NCI-H2196 (cell line): ENCODE measurements around the gene GRWD1.
A peak's percentile ranks its signal among the peaks of the same experiment; 100 is the strongest.

Experiments used
- DNase-seq: peaks from one replicate; lab custom pipeline; 2025; ENCODE audit not compliant: unreplicated experiment; lab: John Stamatoyannopoulos, UW

GRWD1 gene

DNA sequence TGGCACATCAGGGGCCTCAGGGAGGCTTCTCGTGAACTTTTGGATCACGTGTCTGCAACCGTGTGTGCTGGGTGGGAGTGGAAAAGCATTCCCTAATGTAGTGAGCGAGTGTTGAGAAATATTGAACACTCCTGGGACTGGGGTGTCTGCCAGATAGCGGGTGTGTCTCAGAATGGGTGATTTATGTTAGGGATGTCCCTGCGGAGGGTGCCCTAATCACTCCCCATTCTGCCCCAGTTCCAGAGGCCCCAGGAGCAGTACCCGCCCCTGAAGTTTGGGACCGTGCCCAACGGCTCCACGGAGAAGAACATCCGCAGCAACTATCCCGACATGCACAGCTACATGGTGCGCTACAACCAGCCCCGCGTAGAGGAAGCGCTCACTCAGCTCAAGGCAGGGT, 24.2 kb upstream of the GRWD1 start:
- no peak for DNase-seq

DNA sequence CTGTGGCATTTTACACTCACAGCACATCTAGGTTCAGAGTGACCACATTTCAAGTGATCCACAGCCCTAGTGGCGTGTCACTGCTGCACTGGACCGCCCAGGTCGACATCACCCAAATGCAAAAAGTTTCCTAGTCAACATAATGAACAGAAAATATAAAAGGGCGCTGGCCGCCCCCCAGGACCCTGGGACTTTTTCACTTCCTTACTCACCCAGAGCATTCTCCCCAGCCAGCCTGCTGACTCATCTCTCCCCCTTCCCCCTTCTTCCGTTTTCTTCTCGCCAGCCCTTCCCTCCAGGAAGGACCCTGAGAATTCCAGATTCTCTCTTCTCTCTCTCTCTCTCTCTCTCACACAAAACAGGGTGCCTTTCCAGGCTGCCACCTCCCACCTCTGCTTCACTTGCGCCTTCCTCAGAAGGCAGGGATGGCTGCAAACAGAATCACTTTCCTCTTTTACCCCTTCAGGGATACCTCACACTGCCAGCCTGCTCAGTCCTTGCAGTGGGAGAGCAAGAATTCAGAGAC, 21.0 kb upstream of the GRWD1 start:
- DNase-seq: no peak

DNA sequence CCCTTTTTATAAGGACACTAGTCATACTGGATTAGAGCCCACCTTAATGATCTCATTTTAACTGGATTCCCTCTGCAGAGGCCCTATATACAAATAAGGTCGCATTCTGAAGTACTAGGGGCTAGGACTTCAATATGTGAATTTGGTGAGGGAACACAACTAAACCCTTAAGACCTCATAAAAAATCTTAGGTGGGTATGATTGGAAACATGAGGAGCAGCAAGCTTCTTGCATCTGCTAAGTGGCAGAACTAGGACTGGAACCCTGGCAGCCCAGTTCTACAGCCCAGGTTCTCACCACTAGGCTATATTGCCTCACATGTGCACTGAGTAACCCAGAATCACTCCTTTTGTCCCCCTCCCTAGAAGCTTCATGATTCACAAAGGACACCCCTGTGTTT, 17.1 kb upstream of the GRWD1 start:
- DNase-seq: no peak

DNA sequence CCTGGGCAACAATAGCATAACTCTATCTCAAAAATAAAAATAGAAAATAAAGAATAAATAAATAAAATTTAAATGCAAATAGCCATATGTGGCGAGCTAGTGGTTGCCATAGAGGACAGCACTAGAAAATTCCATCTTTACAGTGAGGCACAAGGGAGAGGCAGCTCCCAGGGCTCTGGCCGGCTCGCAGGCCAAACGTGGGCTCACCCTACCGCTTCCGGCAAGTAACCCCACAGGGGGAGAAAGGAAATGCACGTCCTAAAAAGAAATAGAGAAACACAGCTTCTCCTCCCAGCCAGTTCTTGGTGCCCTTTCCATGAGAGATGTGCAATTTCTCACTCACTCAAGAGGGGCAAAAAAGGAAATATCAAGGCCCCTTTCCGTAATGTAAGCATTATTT, 12.4 kb upstream of the GRWD1 start:
- DNase-seq: no peak

GRCh38 chr19:48436586-48436985, 9.2 kb upstream of the GRWD1 start:
- no peak for DNase-seq

- no peak for DNase-seq
Measured at GRCh38 chr19:48441360-48442050, 4.3 kb upstream of the GRWD1 start.

DNA sequence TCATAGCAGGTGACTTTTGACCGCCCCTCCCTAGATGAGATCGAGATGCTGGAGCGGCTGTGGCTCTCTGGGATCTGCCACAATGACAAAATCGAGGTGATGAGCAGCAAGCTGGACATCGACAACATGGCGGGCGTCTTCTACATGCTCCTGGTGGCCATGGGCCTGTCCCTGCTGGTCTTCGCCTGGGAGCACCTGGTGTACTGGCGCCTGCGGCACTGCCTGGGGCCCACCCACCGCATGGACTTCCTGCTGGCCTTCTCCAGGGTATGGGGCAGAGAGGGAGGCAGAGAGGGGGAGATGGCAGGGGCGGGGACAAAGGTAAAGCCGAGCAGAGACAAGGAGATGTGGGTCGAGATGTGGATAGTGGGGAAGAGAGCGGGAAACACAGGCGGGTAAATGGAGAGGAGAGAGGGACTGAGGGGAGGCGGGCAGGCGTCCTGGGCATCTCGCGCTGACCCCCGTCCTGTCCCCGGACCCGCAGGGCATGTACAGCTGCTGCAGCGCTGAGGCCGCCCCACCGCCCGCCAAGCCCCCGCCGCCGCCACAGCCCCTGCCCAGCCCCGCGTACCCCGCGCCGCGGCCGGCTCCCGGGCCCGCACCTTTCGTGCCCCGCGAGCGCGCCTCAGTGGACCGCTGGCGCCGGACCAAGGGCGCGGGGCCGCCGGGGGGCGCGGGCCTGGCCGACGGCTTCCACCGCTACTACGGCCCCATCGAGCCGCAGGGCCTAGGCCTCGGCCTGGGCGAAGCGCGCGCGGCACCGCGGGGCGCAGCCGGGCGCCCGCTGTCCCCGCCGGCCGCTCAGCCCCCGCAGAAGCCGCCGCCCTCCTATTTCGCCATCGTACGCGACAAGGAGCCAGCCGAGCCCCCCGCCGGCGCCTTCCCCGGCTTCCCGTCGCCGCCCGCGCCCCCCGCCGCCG, 3.4 kb upstream of the GRWD1 start:
- no peak for DNase-seq

GRCh38 chr19:48443256-48443655, 2.5 kb upstream of the GRWD1 start:
- DNase-seq: peak; percentile 41

DNA sequence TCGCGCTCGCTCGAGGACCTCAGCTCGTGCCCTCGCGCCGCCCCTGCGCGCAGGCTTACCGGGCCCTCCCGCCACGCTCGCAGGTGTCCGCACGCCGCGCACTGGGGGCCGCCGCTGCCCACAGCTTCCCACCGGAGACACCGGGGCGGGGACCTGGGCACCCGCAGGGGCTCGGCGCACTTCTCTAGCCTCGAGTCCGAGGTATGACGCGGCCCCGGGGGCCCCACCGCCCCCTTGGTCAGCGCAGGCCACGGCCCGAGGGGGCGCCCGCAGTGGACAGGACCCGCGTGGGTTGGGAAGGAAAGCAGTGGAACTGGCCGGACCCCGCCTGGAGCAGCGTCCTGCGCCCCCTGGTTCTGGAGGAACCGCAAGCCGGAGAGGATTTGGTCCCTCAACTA, 2.1 kb upstream of the GRWD1 start:
- no peak for DNase-seq

GRCh38 chr19:48444129-48444935, 1.5 kb upstream of the GRWD1 start:
- DNase-seq: peak; percentile 30

DNA sequence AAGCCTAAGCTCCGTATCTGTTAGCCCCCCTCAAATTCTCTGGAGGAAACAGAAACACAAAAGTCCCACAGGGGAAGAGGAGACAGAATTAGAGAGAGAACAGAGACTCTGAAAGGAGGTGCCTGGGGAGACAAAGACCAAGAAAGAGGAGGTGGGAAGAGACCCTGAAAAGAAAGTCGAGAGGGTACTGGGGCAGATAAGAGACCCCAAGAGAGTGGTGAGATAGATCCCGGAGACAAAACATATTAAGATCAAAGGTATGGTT, 915 bp upstream of the GRWD1 start:
- no peak for DNase-seq

- DNase-seq: peak; percentile 85
Measured at GRCh38 chr19:48445256-48445605, 552 bp upstream of the GRWD1 start.

- no peak for DNase-seq
Measured at GRCh38 chr19:48446579-48446978, 796 bp downstream of the GRWD1 start.

DNA sequence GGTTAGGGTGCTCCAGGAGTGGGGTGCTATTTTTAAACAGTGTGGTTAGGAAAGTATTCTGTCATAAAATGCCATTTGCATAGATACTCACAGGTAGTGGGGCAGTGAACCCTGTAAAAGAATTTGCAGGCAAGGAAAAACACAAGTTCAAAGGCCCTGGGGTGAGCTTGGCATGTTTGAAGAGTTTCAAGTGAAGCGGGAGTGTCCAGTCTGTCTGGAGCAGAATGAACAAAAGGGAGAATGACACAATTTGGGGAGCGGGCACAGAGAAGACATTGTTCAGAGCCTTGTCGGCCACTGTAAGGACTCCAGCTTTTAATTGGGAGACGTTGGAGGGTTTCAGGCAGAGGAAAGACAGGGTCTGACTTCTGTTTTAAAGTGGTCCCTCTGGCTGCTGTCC, 2.8 kb downstream of the GRWD1 start:
- no peak for DNase-seq

DNA sequence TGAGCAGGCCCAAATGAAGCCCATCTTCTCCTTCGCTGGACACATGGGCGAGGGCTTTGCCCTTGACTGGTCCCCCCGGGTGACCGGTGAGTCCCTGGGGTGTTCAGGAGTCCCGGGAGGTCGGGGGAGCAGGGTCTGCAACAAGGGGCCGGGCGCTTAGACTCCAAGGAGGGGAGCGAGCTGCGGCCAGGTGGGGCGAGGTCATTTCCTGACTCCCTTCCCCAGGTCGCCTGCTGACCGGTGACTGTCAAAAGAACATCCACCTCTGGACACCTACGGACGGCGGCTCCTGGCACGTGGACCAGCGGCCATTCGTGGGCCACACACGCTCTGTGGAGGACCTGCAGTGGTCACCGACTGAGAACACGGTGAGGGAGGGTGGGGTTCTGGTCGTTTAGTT, 4.7 kb downstream of the GRWD1 start:
- DNase-seq: no peak

GRCh38 chr19:48450863-48451262, 5.1 kb downstream of the GRWD1 start:
- DNase-seq: no peak

GRCh38 chr19:48451624-48452023, 5.8 kb downstream of the GRWD1 start:
- no peak for DNase-seq

DNA sequence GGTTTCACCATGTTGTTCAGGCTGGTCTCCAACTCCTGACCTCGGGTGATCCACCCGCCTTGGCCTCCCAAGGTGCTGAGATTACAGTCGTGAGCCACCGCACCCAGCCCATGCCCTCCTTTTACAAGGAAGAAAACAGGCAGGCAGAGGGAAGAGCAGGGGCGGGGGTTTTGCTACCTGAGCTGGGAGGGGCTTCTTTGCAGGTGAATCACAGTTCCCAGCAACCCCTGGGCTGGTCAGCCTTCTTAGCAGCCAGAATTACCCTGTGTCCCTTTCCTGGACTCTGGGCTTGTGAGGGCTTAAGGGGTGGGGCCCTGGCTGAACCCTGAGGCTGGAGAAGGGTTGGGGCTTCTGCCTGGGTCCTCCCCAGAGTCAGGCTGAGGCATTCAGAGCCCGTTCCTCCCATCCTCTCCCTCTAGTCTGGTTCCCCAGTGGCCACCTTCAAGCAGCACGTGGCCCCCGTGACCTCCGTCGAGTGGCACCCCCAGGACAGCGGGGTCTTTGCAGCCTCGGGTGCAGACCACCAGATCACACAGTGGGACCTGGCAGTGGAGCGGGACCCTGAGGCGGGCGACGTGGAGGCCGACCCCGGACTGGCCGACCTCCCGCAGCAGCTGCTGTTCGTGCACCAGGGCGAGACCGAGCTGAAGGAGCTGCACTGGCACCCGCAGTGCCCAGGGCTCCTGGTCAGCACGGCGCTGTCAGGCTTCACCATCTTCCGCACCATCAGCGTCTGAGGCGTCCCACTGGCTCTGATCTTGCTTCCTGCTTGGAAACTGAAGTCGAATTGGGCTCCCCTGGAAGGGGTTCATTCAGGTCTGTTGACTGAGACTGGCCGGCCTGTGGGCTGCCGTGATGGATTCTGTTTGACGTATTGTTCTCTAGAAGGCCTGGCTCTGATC, 6.8 kb downstream of the GRWD1 start:
- DNase-seq: no peak

GRCh38 chr19:48454150-48454730, 8.5 kb downstream of the GRWD1 start:
- DNase-seq: no peak

DNA sequence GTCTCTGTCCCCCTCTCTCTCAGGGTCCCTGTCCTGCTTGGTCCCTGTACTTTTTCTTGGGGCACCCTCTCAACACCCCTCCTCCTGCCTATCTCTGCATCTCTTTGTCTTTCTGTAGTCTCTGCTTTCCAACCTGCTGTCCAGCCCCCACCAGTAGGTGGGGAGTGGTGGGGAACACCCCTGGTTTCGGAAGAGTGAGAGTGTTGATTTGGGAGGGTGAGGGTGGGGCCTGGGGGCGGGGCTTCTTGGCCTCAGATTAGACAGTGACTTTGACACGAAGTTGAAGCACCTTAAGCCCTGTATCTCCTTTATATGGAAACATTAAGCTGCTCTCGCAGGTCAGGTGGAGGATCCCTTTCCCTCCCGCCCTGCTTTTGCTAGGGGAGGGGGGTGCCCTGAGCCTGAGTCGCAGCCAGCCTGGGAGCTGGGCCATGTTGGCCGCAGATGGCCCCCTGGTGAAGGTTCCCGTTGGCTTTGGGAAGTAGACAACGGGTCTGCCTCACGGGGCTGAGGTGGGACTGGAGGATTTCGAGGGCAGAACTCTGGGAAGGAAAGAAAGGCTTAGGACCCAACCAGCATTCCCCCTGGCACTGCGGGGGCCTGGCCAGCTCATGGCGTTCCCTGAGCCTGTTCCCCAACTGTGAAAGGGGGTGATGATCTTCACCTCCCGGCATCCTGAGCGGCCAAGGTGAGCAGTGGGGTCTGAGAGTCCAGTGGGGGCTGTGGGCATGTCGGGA, 9.6 kb downstream of the GRWD1 start, which contains the start of gene KCNJ14:
Gene KCNJ14, plus strand, starts transcription at position 404 of the 737 bp plus-strand sequence. CDS start 6,151 bp downstream, outside the sequence.
- DNase-seq: no peak
